ENCODE results near the gene IRF7. TPM values are rescaled to one million over a fixed set of nuclear protein-coding genes. Genes with fewer than 3 reads are reported as not detected.

The IRF7 gene
- total and polyA plus RNA-seq, 2 experiments from 2014 or later, result 13.0 to 17.7 TPM

- Histone ChIP-seq H3K9me3 (ENCODE audit: low read depth) (no peaks in the 10 kb centered on the region), H3K27ac (peak overlapping the region; percentile 24), H3K36me3 (no peaks in the 10 kb centered on the region), H3K27me3 (no peaks in the 10 kb centered on the region), H3K4me3 (no peak overlapping the region), H3K4me1 (ENCODE audit: low read depth) (peaks cover 28% of the 10 kb centered on the region)
- no peak for DNase-seq (ENCODE audit: low read depth in 1 of 2, low spot score in 1 of 2)
- TF ChIP-seq, protein P1, sequence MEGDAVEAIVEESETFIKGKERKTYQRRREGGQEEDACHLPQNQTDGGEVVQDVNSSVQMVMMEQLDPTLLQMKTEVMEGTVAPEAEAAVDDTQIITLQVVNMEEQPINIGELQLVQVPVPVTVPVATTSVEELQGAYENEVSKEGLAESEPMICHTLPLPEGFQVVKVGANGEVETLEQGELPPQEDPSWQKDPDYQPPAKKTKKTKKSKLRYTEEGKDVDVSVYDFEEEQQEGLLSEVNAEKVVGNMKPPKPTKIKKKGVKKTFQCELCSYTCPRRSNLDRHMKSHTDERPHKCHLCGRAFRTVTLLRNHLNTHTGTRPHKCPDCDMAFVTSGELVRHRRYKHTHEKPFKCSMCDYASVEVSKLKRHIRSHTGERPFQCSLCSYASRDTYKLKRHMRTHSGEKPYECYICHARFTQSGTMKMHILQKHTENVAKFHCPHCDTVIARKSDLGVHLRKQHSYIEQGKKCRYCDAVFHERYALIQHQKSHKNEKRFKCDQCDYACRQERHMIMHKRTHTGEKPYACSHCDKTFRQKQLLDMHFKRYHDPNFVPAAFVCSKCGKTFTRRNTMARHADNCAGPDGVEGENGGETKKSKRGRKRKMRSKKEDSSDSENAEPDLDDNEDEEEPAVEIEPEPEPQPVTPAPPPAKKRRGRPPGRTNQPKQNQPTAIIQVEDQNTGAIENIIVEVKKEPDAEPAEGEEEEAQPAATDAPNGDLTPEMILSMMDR (IDR thresholded peaks at IDR 0.05; ENCODE audit: low read depth, low read length), result no peak
Observed at GRCh38 chr11:573146-573759, 42.5 kb downstream of the IRF7 start.

DNA sequence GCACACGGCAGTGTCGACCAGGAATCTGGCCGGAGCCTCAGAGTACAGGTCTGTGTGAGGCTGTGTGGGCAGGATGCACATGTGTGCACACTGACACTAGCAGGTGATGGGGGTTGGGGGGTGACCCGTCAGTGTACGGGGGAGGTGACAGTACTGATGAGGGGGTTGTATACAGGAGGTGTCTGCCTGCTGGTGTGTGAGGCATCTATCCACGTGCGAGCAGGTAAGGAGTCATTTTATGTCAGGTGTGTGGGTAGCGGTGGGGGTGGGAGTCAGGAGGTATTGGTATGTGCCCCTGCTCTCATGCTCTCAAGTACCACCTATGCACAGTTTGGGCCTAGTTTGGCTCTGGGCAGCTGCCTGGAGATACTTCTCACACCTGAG, 44.0 kb downstream of the IRF7 start:
- H3K36me3 ChIP-seq, result peaks cover 5% of the 10 kb centered on the region
- no peak overlapping the region for H3K4me3 ChIP-seq
- no peak for DNase-seq (ENCODE audit: low read depth in 1 of 2, low spot score in 1 of 2)
- peaks cover 25% of the 10 kb centered on the region for H3K4me1 ChIP-seq (ENCODE audit: low read depth)
- no peaks in the 10 kb centered on the region for H3K9me3 ChIP-seq (ENCODE audit: low read depth)
- no peak overlapping the region for H3K27ac ChIP-seq
- TF ChIP-seq, protein P1 (IDR thresholded peaks at IDR 0.05; ENCODE audit: low read depth, low read length), result no peak
- no peaks in the 10 kb centered on the region for H3K27me3 ChIP-seq

DNA sequence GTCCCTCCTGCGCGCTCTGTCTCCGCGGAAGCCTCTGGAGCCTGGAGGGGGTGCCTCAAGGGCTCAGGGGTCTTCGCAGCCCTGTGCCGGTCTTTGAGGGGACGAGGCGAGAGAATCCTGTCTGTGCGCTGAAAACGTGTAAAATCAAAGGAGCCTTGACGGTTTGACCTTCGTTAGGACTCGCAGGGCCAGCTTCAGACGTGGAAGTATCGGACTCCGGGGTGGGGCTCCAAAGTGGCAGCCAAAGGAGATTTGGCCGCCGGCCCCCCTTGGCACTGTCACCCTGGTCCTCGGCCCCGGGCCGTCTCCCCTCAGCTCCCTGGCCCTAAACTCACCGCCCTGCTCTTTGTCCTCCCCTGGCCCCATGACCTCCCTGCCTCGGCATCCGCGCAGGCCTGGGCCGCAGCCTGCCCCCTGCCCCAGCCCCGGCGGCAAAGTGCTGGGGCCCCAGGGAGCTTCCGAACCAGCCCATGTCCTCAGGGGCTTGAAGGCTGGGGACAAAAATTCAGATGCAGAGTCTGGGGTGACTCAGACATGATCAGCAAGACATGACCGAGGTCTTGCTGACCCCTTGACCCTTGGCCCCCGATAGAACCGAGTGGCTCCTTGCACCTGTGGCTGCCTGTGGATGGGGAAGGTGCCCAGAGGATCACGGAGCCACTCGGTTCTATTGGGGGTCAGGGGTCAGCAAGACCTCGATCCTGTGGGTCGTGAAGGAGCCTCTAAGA, 46.4 kb downstream of the IRF7 start:
- peak overlapping the region; percentile 75 for H3K4me3 ChIP-seq
- peaks cover 30% of the 10 kb centered on the region for H3K4me1 ChIP-seq (ENCODE audit: low read depth)
- H3K9me3 ChIP-seq (ENCODE audit: low read depth), result no peaks in the 10 kb centered on the region
- H3K27ac ChIP-seq, result peak overlapping the region; percentile 77
- no peak for DNase-seq (ENCODE audit: low read depth in 1 of 2, low spot score in 1 of 2)
- no peaks in the 10 kb centered on the region for H3K27me3 ChIP-seq
- peaks cover 5% of the 10 kb centered on the region for H3K36me3 ChIP-seq
- TF ChIP-seq, protein P1 (IDR thresholded peaks at IDR 0.05; ENCODE audit: low read depth, low read length), result no peak

GRCh38 chr11:568306-569157, 47.2 kb downstream of the IRF7 start:
- Histone ChIP-seq H3K4me3 (peak overlapping the region; percentile 95), H3K36me3 (peaks cover 5% of the 10 kb centered on the region), H3K27ac (peak overlapping the region; percentile 77), H3K4me1 (ENCODE audit: low read depth) (peaks cover 25% of the 10 kb centered on the region), H3K27me3 (no peaks in the 10 kb centered on the region), H3K9me3 (ENCODE audit: low read depth) (no peaks in the 10 kb centered on the region)
- TF ChIP-seq, protein P1 (IDR thresholded peaks at IDR 0.05; ENCODE audit: low read depth, low read length), result no peak
- peak; percentile 94 to 97 for DNase-seq (ENCODE audit: low read depth in 1 of 2, low spot score in 1 of 2)

DNA sequence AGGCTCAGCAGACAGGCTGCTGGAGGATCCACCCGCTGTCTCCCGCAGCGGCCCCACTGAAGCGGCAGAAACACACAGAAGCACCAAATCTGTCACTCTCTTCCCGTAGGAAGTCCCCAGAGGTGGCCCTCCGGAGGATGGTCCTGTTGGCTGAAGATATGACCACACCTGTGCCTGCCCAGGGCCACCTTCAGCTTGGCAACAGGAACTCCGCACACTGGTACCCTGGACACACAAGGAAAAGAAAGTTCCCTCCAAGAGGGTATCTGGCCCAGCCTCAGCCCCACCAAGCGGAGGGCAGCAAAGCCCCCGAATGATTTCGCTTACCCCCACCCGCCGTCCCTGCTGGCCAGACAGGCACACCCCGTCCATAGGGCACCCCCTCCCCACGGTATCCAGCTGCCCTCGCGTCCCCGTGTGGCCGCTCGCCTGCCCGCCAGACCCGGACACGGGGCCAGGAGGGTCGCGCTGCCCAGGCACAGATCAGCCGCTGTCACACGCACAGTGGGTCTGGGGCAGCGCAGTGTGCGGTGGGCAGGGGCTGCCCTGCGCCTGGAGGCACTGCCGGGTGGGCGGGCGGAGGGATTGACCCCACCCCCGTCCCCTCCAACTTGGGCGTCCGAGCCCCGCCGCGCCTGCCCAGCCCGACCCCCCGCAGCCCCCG, 48.0 kb downstream of the IRF7 start:
- peaks cover 5% of the 10 kb centered on the region for H3K36me3 ChIP-seq
- DNase-seq (ENCODE audit: low read depth in 1 of 2, low spot score in 1 of 2), result no peak
- TF ChIP-seq, protein P1 (IDR thresholded peaks at IDR 0.05; ENCODE audit: low read depth, low read length), result no peak
- peak overlapping the region; percentile 95 for H3K4me3 ChIP-seq
- H3K9me3 ChIP-seq (ENCODE audit: low read depth), result no peaks in the 10 kb centered on the region
- H3K27me3 ChIP-seq, result no peaks in the 10 kb centered on the region
- H3K4me1 ChIP-seq (ENCODE audit: low read depth), result peaks cover 21% of the 10 kb centered on the region
- peak overlapping the region; percentile 76 for H3K27ac ChIP-seq

All from cardiac muscle cell (in vitro differentiated cells and primary cell).